IPS-15b (cell line): ENCODE data around the gene SH3GL1.

Source experiments
- H3K27me3 ChIP-seq: one replicate; pipeline ENCODE4 v1.6.1; 2013; ENCODE audit warnings: low read length; ENCODE audit not compliant: control insufficient read depth, insufficient read depth
- H3K36me3 ChIP-seq: one replicate; pipeline ENCODE4 v1.6.1; 2013; ENCODE audit warnings: low read length; ENCODE audit not compliant: control insufficient read depth, insufficient read depth
- H3K4me1 ChIP-seq: one replicate; pipeline ENCODE4 v1.6.1; 2013; ENCODE audit warnings: mild to moderate bottlenecking, low read length; ENCODE audit not compliant: control insufficient read depth, insufficient read depth
- H3K4me3 ChIP-seq: one replicate; pipeline ENCODE4 v1.5.1; 2013; ENCODE audit warnings: low read depth, low read length
- H3K9ac ChIP-seq: one replicate; pipeline ENCODE4 v1.6.1; 2013; ENCODE audit warnings: low read depth, mild to moderate bottlenecking, low read length
- H3K9me3 ChIP-seq: one replicate; pipeline ENCODE4 v1.6.1; 2013; ENCODE audit warnings: mild to moderate bottlenecking, low read length; ENCODE audit not compliant: control insufficient read depth, insufficient read depth

Gene SH3GL1

DNA sequence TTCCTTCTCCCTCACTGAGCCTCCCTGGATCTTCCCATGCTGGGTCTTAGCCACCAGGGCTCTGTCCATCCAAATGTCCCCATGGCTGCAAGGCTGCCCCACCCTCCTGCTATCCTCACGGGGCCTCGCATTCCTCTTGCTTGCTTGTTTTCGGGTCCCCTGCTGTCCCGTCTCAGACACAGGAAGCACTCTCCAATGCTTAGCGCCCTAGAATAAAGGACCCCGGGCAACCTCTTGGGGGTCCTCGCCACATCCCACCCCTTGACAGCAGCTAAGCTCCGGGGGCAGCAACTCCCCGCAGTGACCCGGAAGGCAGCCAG is 23.7 kb downstream of the SH3GL1 start:
- Histone ChIP-seq H3K4me1 (peaks cover 15% of the 10 kb centered on the region), H3K9ac (no peak overlapping the region), H3K36me3 (peaks cover under 1% of the 10 kb centered on the region), H3K27me3 (no peaks in the 10 kb centered on the region), H3K9me3 (no peaks in the 10 kb centered on the region), H3K4me3 (no peak overlapping the region)

DNA sequence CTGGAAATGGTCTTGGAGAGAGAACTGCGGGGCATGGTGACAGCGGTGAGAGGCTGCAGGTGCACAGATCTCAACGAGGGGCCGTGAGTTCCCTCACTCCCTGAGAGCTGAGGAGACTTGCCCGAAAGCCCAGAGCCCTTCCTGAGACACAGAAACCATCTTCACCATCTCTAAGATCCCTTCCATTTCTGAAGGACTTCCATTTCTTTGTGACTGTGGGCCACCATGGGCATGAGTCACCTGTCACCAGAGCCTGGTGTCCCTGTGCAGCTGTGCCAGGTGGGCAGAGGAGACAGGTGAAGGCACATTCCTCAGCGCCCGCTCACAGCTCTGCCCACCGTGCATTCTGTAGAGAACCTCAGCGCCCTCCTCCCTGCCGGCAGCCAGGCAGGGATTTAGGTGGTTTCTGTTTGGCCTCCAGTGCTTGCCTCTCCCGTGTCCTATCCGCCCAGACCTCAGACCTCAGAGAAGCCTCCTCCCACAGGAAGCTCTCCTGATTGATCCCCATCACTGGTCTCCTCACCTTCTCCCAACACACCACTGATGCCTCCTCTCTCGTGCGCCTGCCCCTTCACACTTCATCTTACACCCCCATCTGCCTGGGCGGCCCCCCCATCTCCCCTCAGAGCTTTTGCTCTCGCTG is 24.2 kb downstream of the SH3GL1 start:
- H3K9me3 ChIP-seq: no peaks in the 10 kb centered on the region
- H3K9ac ChIP-seq: no peak overlapping the region
- peaks cover 15% of the 10 kb centered on the region for H3K4me1 ChIP-seq
- H3K4me3 ChIP-seq: peak overlapping the region; percentile 8
- peaks cover 4% of the 10 kb centered on the region for H3K36me3 ChIP-seq
- no peaks in the 10 kb centered on the region for H3K27me3 ChIP-seq

DNA sequence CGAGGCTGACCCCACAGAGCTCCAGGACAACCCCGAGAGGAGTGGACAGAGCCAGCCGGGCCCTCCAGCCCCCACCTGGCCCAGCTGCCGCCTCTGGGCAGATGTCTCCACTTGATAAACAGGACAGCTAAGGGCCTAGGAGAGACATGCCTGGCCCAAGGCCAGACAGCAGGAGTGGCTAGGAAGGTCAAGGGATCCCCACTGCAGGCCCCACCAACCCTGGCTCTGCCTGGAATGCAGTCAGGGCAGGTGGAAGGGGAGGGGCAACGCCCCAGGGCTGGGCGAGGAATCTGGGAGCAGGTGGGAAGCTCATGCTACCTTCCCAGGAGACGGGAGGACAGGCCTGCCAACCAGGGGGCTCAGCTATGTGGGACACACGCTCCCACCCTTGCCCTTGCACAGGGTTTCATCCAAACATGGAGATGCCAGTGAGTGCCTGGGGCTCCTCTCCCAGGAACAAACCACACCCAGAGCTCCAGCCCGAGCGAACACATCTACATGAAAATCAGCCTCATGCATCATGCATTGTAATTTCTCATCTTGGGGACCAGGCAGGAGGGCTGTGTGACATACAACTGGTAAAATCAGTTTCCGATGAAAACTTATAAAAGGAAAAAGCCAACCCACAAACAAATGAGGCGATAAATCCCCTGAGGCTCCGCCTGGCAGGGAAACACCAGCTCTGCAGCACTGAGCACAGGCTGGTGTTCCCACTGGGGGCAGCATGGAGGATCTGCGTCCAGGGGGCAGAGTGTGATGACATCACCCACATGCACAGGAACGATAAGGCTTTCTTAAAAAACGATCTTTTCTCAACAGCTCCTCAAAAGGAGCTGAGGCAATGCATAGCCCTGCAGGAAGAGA is 25.0 kb downstream of the SH3GL1 start:
- Histone ChIP-seq H3K27me3 (no peaks in the 10 kb centered on the region), H3K4me3 (peak overlapping the region; percentile 8), H3K9me3 (no peaks in the 10 kb centered on the region), H3K36me3 (peaks cover 4% of the 10 kb centered on the region), H3K4me1 (peaks cover 15% of the 10 kb centered on the region), H3K9ac (peak overlapping the region; percentile 49)

DNA sequence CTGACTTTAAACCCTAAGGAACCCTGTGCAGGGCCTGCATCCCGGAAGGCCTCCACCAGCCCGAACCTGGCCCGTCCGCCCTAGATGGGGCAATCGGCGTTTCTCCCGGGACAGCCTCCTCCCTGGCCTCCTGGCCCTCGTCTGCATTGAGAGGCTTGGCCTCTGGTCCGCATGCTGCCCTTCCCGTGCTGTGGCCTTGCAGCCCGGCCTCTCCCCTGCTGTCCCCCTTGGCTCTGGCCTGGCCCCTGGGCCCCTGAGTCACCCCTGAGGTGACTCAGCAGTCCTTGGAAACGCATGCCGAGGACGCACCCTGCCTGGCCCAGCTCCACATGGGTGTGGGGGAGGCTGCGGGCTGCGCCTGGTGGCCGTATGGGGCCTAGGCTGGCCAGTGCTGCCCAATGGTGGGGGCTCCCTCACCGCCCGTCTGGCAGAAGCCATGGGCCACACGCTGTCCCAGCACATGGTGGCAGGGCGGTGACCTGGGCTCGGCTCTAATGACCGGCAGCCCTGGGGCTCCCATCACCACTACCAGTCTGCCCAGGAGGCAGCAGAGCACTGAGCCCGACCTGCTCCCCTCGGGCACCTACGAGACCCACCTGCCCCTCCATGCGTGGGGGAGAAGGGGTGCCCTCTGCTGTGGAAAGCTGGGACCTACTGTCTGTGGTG is 25.7 kb downstream of the SH3GL1 start:
- Histone ChIP-seq H3K4me1 (peaks cover 17% of the 10 kb centered on the region), H3K9ac (peak overlapping the region; percentile 49), H3K27me3 (no peaks in the 10 kb centered on the region), H3K9me3 (no peaks in the 10 kb centered on the region), H3K4me3 (no peak overlapping the region), H3K36me3 (peaks cover 4% of the 10 kb centered on the region)

DNA sequence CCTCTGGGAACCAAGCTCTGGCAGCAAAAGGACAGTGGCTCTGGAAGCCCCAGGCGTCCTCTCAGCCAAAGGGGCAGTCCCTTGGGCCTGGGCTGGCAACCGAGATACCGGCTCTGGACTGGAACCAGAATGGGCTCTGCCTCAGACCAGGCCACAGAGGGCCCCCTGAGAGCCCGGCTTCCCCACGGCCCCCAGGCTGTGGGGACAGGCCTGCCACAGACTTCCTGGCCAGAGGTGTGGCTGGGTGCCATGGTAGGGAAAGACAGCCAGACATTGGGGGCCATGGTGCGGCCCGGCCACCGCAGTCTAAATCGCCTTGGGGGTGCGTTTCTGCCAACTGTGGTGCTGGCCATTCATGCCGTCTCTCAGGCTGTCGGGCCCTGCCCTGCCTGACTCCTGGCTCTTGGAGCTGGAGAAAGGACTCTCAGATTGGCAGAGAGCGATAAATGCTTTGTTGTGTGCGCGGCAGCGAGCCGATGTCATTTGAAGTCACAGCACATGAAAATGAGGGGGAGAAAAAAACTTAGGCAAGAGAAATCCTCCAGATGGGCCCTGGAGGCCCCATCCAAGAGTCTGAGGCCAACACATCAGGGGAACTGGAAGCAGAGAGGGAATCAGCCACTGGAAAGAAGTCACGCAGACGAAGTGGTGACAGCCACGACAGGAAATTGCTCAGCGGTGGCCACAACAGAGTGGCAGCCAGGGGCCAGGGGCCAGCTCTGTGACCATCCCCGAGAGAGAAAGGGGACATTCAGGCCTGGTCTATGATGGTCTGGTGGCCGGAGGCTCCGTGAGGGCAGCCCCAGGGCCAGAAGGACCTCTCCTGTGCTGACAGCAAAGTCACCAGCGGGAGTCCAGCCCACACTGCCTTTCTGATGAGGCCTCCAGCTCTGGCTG is 26.5 kb downstream of the SH3GL1 start:
- peaks cover 4% of the 10 kb centered on the region for H3K36me3 ChIP-seq
- peak overlapping the region; percentile 49 for H3K9ac ChIP-seq
- H3K27me3 ChIP-seq: no peaks in the 10 kb centered on the region
- H3K9me3 ChIP-seq: no peaks in the 10 kb centered on the region
- no peak overlapping the region for H3K4me3 ChIP-seq
- peaks cover 19% of the 10 kb centered on the region for H3K4me1 ChIP-seq

DNA sequence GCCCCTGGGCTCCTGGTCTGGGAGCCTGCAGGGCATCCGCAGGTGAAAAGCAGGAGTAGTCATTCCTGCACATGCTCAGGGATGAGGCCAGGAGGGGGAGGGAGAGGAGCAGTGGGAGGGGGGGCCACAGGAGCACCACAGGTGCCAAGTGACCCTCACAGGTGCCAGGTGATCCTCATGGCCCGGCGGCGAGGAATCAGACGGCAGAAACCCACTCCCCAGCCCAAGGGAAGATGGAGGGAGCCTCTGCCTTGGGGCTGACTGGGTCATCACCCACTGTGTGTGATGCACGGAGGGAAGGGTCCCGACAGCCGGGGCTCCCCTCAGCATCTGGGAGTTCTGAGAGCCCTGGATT is 27.4 kb downstream of the SH3GL1 start:
- no peaks in the 10 kb centered on the region for H3K9me3 ChIP-seq
- no peak overlapping the region for H3K9ac ChIP-seq
- H3K36me3 ChIP-seq: peaks cover 5% of the 10 kb centered on the region
- peaks cover 19% of the 10 kb centered on the region for H3K4me1 ChIP-seq
- H3K4me3 ChIP-seq: no peak overlapping the region
- no peaks in the 10 kb centered on the region for H3K27me3 ChIP-seq

DNA sequence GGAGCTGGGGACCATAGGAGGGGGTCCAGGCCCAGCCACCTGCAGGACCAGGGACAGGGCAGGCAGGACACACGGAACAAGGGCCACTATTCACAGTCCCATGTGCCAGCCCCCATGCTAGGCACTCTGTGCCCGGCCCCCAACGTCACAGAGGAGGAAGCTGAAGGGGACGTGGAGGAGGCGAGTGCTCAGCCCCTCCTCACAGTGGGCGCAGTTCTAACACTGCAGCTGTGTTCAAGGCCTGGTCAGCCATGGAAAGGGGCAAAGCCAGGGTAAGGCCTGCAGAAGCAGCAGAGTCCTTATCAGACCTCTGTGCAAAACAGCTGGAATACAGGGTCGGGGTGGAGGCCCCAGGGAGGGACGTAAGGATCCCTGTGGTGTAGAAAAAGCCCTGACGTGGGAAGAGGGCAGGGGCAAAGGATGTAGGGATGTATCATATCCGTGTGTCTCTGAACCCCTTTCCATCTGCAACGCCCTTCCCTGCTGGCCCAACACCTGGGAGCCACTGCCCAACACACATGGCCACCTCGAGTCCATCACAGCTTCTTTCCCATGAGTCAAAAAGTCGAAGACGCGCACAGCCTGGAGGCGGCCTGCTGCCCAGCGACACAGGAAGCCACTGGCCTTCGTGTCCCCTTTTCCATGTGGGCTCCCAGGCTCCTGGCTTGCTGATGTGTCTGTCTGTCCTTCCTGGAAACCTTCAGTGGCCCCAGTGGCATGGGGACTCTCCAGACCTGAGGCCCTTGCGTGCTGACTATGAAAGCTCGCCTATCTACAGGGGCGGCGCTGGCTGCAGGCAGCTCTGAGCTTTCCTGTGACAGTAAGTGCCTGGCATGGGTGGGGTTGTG is 28.0 kb downstream of the SH3GL1 start:
- H3K4me1 ChIP-seq: peaks cover 19% of the 10 kb centered on the region
- no peak overlapping the region for H3K4me3 ChIP-seq
- H3K36me3 ChIP-seq: peaks cover 7% of the 10 kb centered on the region
- H3K9ac ChIP-seq: no peak overlapping the region
- H3K9me3 ChIP-seq: no peaks in the 10 kb centered on the region
- H3K27me3 ChIP-seq: no peaks in the 10 kb centered on the region

DNA sequence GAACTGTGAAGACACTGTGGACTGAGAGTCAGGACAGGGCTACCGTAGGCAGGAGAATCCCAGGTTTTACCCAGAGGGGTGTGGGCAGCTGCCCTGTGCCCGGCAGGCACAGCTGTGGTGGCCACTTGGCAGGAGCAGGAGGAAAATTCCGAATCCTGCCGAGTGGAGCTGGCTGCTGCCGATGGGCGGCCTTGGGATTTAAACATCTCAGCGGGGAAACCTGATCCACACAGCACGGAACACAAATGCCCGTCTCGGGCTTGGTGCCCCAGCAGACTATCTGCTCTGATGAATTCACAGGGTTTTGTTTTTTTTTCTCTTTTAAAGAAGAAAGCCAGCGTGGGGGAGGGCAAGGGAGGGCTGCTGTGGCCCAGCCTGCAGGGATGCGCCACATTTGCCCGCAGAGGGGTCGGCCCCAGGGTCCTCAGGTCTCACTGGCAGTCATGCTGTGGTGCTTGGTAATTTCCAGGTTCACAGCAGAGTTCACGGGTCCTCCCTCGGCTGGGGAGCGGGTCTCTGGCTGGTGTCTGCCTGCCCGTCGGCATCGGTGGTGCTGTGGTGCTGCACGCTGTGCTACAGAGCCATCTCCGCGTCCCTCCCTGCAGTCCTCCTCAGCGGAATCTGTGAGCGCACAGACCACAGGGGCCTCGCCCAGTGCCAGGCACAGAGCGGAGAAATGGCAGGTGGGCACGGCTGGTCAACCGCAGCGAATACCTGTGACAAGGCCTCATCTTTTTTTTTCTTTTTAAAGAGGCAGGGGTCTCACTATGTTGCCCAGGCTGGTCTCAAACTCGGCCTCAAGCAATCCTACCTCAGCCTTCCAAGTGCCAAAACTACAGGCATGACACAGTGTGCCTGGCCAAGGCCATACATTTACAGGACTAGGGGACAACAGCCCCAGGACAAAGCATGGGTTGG is 28.8 kb downstream of the SH3GL1 start:
- H3K4me1 ChIP-seq: peaks cover 18% of the 10 kb centered on the region

DNA sequence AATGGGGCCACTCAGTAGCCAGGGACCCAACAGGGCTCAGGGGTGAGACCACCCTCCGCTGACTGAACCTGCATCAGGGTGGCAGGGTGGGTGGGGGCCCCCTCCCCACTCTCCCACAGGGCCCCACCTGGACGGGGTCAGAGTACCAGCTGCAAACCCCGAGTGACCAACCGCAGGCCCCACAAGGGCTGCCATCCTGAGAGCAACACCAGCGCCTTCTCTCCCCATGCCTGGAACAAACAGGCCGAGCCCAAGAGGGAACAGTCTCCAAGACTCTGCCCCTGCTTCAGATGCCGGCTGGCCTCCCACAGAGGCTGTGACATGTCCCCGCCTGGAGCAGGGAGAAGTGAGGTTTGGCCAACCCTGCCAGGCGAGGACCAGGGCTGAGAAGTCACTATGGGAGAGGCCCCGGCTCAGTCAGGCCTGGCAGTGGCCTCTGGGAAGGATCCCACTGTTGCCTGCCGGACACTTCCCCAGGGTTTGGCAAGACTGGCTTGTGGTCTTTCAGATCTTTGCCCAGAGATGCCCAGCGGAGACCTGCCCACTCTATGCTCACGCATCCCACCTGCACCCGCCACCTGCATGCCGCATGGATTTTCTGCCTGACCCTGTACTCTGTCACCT is 29.8 kb downstream of the SH3GL1 start:
- peaks cover 9% of the 10 kb centered on the region for H3K4me1 ChIP-seq
- no peak overlapping the region for H3K4me3 ChIP-seq
- H3K36me3 ChIP-seq: peaks cover 16% of the 10 kb centered on the region
- H3K9ac ChIP-seq: no peak overlapping the region
- no peaks in the 10 kb centered on the region for H3K9me3 ChIP-seq
- H3K27me3 ChIP-seq: no peaks in the 10 kb centered on the region

More for the DNA sequence above, 28.8 kb downstream of the SH3GL1 start:
- Histone ChIP-seq H3K9me3 (no peaks in the 10 kb centered on the region), H3K27me3 (no peaks in the 10 kb centered on the region), H3K36me3 (peaks cover 7% of the 10 kb centered on the region), H3K4me3 (no peak overlapping the region), H3K9ac (no peak overlapping the region)

DNA sequence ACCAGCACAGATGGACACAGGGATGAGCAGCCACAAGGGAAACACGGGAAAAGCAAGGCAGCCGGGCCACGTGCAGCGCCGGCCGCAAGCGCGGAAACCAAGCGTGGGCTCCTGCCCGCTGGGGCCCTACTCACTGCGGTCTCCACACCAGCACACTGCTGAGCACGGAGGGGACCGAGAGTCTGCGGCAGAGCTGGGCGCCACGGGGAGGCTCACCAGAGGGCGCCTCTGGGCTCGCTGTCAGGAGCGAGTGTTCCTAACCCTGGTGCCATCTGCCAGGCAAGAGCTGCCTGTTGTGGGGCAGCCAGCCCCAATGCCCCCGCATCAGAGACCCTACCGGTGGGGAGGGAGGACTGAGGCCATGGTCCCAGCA is 30.5 kb downstream of the SH3GL1 start:
- no peaks in the 10 kb centered on the region for H3K9me3 ChIP-seq
- H3K4me3 ChIP-seq: no peak overlapping the region
- H3K4me1 ChIP-seq: peaks cover 3% of the 10 kb centered on the region
- H3K27me3 ChIP-seq: no peaks in the 10 kb centered on the region
- H3K36me3 ChIP-seq: peaks cover 20% of the 10 kb centered on the region
- peak overlapping the region; percentile 47 for H3K9ac ChIP-seq
